Erythroblast (primary cell): ENCODE measurements around the gene F11.
"Not testable (repeated sequence)": the region's sequence is repeated elsewhere in the genome, so short reads cannot be mapped to it uniquely, and the experiment has no call there.

Experiments used
- DNase-seq, 2 experiments: peaks; one replicate each; lab custom pipeline; 2025; lab: John Stamatoyannopoulos, UW
- GATA1 ChIP-seq: IDR thresholded peaks from 2 replicates; pipeline ENCODE4 v1.6.1; 2011; ENCODE audit warnings: low read depth, mild to moderate bottlenecking, control low read depth, low read length, moderate library complexity
- POLR2A ChIP-seq: IDR thresholded peaks from 2 replicates; pipeline ENCODE4 v1.6.1; 2011; ENCODE audit warnings: mild to moderate bottlenecking, low read length

The F11 gene

GRCh38 chr4:186300659-186301390 is 34.8 kb downstream of the F11 start:
- DNase-seq: no peak
- TF ChIP-seq POLR2A (no peak), GATA1 (no peak)

- TF ChIP-seq POLR2A: no peak
- no peak for TF ChIP-seq GATA1
- no peak for DNase-seq
Observed at GRCh38 chr4:186304216-186304615, 38.2 kb downstream of the F11 start.

- DNase-seq: no peak
- TF ChIP-seq POLR2A: no peak
- TF ChIP-seq GATA1: no peak
Observed at GRCh38 chr4:186304866-186305505, 39.0 kb downstream of the F11 start.

GRCh38 chr4:186307497-186307896 is 41.5 kb downstream of the F11 start:
- no peak for DNase-seq
- TF ChIP-seq GATA1 (no peak), POLR2A (no peak)

- DNase-seq: no peak
- TF ChIP-seq GATA1 (no peak), POLR2A (no peak)
Observed at GRCh38 chr4:186307916-186308315, 41.9 kb downstream of the F11 start.

GRCh38 chr4:186318481-186318880 is 52.5 kb downstream of the F11 start:
- TF ChIP-seq POLR2A (no peak), GATA1 (no peak)
- no peak for DNase-seq

- DNase-seq: not testable (repeated sequence)
Observed at GRCh38 chr4:186324660-186325059, 58.7 kb downstream of the F11 start.

GRCh38 chr4:186326391-186326790 is 60.4 kb downstream of the F11 start:
- no peak for TF ChIP-seq POLR2A
- no peak for DNase-seq

GRCh38 chr4:186329372-186329771 is 63.4 kb downstream of the F11 start:
- no peak for TF ChIP-seq POLR2A
- no peak for DNase-seq

GRCh38 chr4:186330368-186330767 is 64.4 kb downstream of the F11 start:
- TF ChIP-seq POLR2A: no peak
- TF ChIP-seq GATA1: no peak
- DNase-seq: no peak

- DNase-seq: no peak
- TF ChIP-seq POLR2A (no peak), GATA1 (no peak)
Observed at GRCh38 chr4:186335793-186336192, 69.8 kb downstream of the F11 start.
